Effector memory CD4-positive, alpha-beta T cell (primary cell): Measurements from ENCODE around the gene LARP7.
"Not testable (repeated sequence)": the region's sequence is repeated elsewhere in the genome, so short reads cannot be mapped to it uniquely, and the experiment has no call there.

Experiments used
- DNase-seq, 3 donors: peaks; one replicate each; pipeline ENCODE4 v3.0.0-alpha.2; 2020
- H3K27ac ChIP-seq: 2 replicates; pipeline ENCODE4 v1.7.0; 2013; ENCODE audit warnings: mild to moderate bottlenecking, low read length, moderate library complexity; ENCODE audit not compliant: insufficient read depth, poor library complexity, severe bottlenecking
- H3K27me3 ChIP-seq: replicated peaks from 2 replicates; pipeline ENCODE4 v1.7.0; 2013; ENCODE audit warnings: mild to moderate bottlenecking, low read length; ENCODE audit not compliant: insufficient read depth, control insufficient read depth, poor library complexity, severe bottlenecking
- H3K36me3 ChIP-seq: 2 replicates; pipeline ENCODE4 v1.7.0; 2013; ENCODE audit warnings: mild to moderate bottlenecking, low read length, moderate library complexity; ENCODE audit not compliant: control insufficient read depth, insufficient read depth
- H3K4me1 ChIP-seq: 2 replicates; pipeline ENCODE4 v1.7.0; 2013; ENCODE audit warnings: low read length, mild to moderate bottlenecking; ENCODE audit not compliant: control insufficient read depth, insufficient read depth, poor library complexity, severe bottlenecking
- H3K4me3 ChIP-seq: 2 replicates; pipeline ENCODE4 v1.7.0; 2013; ENCODE audit warnings: low read length, low read depth, mild to moderate bottlenecking; ENCODE audit not compliant: insufficient read depth, poor library complexity, severe bottlenecking
- H3K9me3 ChIP-seq: 2 replicates; pipeline ENCODE4 v1.7.0; 2013; ENCODE audit warnings: mild to moderate bottlenecking, low read length, moderate library complexity; ENCODE audit not compliant: control insufficient read depth

LARP7 gene

GRCh38 chr4:112633477-112634235, 3.3 kb upstream of the LARP7 start:
- H3K27ac ChIP-seq: no peak overlapping the region

GRCh38 chr4:112637552-112637866, 566 bp downstream of the LARP7 start:
- no peak for DNase-seq
- H3K4me3 ChIP-seq: peak overlapping the region; percentile 67
- H3K4me1 ChIP-seq: peaks cover 3% of the 10 kb centered on the region
- peaks cover 2% of the 10 kb centered on the region for H3K36me3 ChIP-seq
- no peaks in the 10 kb centered on the region for H3K9me3 ChIP-seq
- no peaks in the 10 kb centered on the region for H3K27me3 ChIP-seq
- H3K27ac ChIP-seq: peak overlapping the region; percentile 96

More at GRCh38 chr4:112633477-112634235, 3.3 kb upstream of the LARP7 start:
- no peaks in the 10 kb centered on the region for H3K27me3 ChIP-seq
- no peaks in the 10 kb centered on the region for H3K9me3 ChIP-seq
- H3K4me3 ChIP-seq: no peak overlapping the region
- no peak for DNase-seq
- H3K36me3 ChIP-seq: no peaks in the 10 kb centered on the region
- H3K4me1 ChIP-seq: peaks cover 3% of the 10 kb centered on the region

DNA sequence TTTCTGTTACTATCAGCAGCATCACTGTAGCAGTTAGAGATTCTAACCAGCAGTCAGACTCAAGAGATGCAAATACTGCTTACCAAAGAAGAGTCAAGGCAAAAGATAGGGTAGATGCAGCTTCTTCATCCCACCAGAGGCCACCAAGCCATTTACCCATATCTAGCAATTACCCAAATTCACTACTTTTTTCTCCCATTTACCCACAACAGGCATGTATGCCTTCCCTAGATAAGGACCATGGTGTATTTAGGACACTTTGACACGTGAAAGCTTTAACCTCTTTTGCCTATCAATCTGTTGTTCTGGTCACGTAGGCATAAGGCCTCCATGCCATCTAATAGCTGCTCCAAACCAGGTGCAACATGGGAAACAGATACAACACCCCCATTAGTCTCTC, 5.6 kb downstream of the LARP7 start:
- H3K36me3 ChIP-seq: peaks cover 29% of the 10 kb centered on the region
- DNase-seq: no peak
- no peaks in the 10 kb centered on the region for H3K4me1 ChIP-seq
- no peaks in the 10 kb centered on the region for H3K27me3 ChIP-seq
- no peaks in the 10 kb centered on the region for H3K9me3 ChIP-seq
- no peak overlapping the region for H3K27ac ChIP-seq
- H3K4me3 ChIP-seq: no peak overlapping the region

- not testable (repeated sequence) for DNase-seq, H3K4me1 ChIP-seq, H3K27ac ChIP-seq, H3K4me3 ChIP-seq, H3K27me3 ChIP-seq, H3K9me3 ChIP-seq
- peaks cover 46% of the 10 kb centered on the region for H3K36me3 ChIP-seq
Measured at GRCh38 chr4:112644595-112645535, 7.9 kb downstream of the LARP7 start.

DNA sequence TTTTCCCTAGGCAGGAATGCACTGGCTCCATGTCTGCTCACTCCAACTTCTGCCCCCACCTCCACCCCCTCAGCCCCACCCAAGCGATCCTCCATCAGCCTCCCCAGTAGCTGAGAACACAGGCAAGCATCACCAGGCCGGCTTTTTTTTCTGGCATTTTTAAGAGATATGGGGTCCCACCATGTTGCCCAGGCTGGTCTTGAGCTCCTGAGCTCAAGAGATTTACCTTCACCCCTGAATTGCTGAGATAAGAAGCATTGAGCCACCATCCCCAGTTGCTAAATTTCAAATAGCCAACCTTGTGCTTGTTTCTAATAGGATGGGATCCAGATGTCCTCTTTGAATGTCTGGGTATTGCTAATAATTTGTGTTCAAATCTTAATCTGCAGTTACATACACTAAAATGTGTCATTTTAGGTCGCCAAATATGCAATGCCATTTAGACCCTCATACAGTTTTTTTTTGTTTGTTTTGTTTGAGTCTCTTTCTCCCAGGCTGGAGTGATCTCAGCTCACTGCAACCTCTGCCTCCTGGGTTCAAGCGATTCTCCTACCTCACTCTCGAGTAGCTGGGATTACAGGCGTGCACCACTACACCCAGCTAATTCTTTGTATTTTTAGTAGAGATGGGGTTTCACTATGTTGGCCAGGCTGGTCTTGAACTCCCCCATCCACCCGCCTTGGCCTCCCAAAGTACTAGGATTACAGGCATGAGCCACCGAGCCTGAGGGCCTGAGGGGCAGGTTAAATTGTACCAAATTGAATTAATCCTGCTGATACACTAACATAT, 8.8 kb downstream of the LARP7 start:
- Histone ChIP-seq H3K4me1 (no peaks in the 10 kb centered on the region), H3K27me3 (no peaks in the 10 kb centered on the region), H3K36me3 (peaks cover 51% of the 10 kb centered on the region), H3K27ac (no peak overlapping the region), H3K4me3 (no peak overlapping the region), H3K9me3 (no peaks in the 10 kb centered on the region)
- DNase-seq: no peak

DNA sequence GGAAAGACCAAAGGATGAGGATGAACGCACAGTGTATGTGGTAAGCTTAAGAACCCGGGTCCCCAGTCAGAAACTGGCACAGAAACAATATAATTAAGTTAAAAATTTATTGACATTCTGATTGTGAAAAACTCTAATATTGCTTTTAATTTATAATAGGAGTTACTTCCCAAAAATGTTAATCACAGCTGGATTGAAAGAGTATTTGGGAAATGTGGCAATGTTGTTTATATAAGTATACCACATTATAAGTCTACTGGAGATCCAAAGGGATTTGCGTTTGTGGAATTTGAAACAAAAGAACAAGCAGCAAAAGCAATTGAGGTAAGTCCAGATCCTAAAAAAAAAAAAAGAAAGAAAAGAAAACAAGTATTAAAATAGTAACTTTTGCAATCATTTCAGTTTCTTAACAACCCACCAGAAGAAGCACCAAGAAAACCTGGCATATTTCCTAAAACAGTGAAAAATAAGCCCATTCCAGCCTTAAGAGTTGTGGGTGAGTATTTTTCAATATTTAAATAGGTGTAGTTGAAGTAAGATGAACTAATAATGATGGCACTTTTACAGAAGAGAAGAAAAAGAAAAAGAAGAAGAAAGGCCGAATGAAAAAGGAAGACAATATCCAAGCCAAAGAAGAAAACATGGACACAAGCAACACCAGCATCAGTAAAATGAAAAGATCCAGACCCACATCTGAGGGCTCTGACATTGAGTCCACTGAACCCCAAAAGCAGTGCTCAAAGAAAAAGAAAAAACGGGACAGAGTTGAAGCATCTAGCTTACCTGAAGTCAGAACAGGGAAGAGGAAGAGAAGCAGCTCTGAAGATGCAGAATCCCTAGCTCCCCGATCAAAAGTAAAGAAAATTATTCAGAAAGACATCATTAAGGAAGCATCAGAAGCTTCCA, 9.9 kb downstream of the LARP7 start:
- H3K4me3 ChIP-seq: no peak overlapping the region
- no peak overlapping the region for H3K27ac ChIP-seq
- no peaks in the 10 kb centered on the region for H3K27me3 ChIP-seq
- no peak for DNase-seq
- no peaks in the 10 kb centered on the region for H3K4me1 ChIP-seq
- peaks cover 58% of the 10 kb centered on the region for H3K36me3 ChIP-seq
- no peaks in the 10 kb centered on the region for H3K9me3 ChIP-seq

DNA sequence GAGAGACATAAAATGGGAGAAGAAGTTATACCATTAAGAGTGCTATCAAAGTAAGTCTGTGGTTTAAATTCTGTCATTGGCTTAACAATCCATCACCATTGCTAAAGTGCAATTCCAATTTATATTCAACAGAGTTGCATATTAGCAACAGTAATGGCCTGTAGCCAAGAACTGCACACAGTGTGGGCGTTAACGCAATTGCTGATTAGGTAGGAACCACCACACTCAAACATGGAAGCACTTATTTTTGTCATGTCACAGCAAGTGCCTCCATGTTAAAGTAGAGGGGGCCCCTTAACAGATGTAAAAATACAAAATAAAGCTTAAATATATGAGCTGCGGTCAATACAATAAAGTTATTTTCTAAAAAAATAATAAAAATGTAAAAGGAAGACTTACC, 10.8 kb downstream of the LARP7 start:
- Histone ChIP-seq H3K4me3 (no peak overlapping the region), H3K4me1 (no peaks in the 10 kb centered on the region), H3K27ac (no peak overlapping the region), H3K27me3 (no peaks in the 10 kb centered on the region), H3K36me3 (peaks cover 60% of the 10 kb centered on the region), H3K9me3 (no peaks in the 10 kb centered on the region)
- no peak for DNase-seq

DNA sequence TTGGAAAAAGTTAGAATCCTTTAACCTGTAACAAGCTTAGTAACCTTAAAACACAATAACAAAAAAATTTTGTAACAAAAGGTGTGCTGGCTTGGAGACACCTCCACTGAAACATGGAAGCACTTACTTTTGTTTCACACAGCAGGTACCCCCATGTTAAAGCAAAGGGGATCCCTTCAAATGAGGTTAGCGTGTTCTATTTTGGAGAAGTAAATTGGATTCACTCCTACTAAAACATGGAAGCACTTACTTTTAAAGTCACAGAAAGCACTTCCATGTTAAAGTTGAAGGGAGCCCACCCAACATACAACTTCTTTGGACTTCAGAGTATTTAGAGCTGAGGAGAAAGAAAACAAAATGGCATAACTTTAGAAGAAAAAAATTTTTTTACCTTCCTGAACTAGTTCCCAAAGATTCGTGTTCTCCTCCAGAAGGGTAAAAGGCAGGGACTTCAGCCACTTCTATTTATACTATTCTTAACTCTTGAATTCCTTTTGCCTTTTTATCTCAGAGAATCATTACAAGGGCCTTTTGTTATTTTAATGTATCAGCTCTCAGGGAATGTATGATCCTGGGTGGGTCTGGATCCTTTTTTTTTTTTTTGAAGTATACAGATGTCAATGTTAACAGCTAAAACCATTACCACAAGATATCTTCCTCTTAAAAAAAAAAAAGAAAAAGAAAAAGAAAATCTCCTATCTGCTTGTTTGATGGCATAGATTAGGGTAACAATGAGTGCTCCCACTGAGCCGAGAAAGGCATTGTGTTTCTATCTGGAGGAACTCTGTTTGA, 11.5 kb downstream of the LARP7 start:
- Histone ChIP-seq H3K36me3 (peaks cover 65% of the 10 kb centered on the region), H3K27ac (no peak overlapping the region), H3K4me1 (no peaks in the 10 kb centered on the region), H3K27me3 (no peaks in the 10 kb centered on the region), H3K9me3 (no peaks in the 10 kb centered on the region), H3K4me3 (no peak overlapping the region)
- no peak for DNase-seq

DNA sequence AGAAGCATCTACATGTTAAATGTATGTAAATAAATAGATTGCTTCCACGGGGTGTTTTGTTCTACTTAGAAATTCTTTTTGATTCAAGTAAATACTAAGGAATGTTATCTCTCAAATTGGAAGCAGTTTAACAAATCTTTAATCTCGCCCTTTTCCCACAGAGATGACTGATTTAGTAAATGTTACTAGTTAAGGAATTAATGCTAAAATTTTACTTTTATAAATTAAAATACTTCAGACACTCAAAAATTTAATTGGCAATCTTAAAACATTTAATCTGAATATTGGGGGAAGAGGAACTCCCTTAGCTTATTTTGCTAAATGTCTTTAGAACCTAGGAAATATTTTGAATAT, 12.1 kb downstream of the LARP7 start:
- Histone ChIP-seq H3K27me3 (no peaks in the 10 kb centered on the region), H3K9me3 (no peaks in the 10 kb centered on the region), H3K4me3 (no peak overlapping the region), H3K4me1 (no peaks in the 10 kb centered on the region), H3K36me3 (peaks cover 71% of the 10 kb centered on the region), H3K27ac (no peak overlapping the region)
- no peak for DNase-seq
